GM15510 (cell line): Measurements from ENCODE around the gene TPCN1.

Source experiments
- POLR2A ChIP-seq: IDR thresholded peaks from 3 replicates; pipeline ENCODE4 v1.6.1; 2011; ENCODE audit warnings: borderline replicate concordance; ENCODE audit not compliant: insufficient read length; ENCODE audit errors: extremely low read depth

The TPCN1 gene

GRCh38 chr12:113271853-113272561 lies 50.7 kb downstream of the TPCN1 start:
- no peak for TF ChIP-seq POLR2A

GRCh38 chr12:113273053-113273725 lies 51.9 kb downstream of the TPCN1 start:
- TF ChIP-seq POLR2A: no peak

- TF ChIP-seq POLR2A: no peak
Observed at GRCh38 chr12:113274848-113275247, 53.6 kb downstream of the TPCN1 start.

GRCh38 chr12:113276306-113276705 lies 55.0 kb downstream of the TPCN1 start:
- no peak for TF ChIP-seq POLR2A

GRCh38 chr12:113276946-113277500 lies 55.8 kb downstream of the TPCN1 start:
- TF ChIP-seq POLR2A: no peak

GRCh38 chr12:113277511-113277910 lies 56.2 kb downstream of the TPCN1 start:
- TF ChIP-seq POLR2A: no peak

- TF ChIP-seq POLR2A: no peak
Observed at GRCh38 chr12:113278141-113278540, 56.9 kb downstream of the TPCN1 start.

- no peak for TF ChIP-seq POLR2A
Observed at GRCh38 chr12:113278633-113279032, 57.4 kb downstream of the TPCN1 start.

GRCh38 chr12:113284751-113285150 lies 63.5 kb downstream of the TPCN1 start:
- no peak for TF ChIP-seq POLR2A

GRCh38 chr12:113285679-113286610 lies 64.7 kb downstream of the TPCN1 start:
- no peak for TF ChIP-seq POLR2A

- TF ChIP-seq POLR2A: no peak
Observed at GRCh38 chr12:113286712-113287111, 65.4 kb downstream of the TPCN1 start.

- TF ChIP-seq POLR2A: no peak
Observed at GRCh38 chr12:113287146-113287898, 66.1 kb downstream of the TPCN1 start.

- TF ChIP-seq POLR2A: no peak
Observed at GRCh38 chr12:113287899-113288282, 66.6 kb downstream of the TPCN1 start.

- TF ChIP-seq POLR2A: no peak
Observed at GRCh38 chr12:113289361-113289760, 68.1 kb downstream of the TPCN1 start.

- no peak for TF ChIP-seq POLR2A
Observed at GRCh38 chr12:113290506-113290905, 69.2 kb downstream of the TPCN1 start.

- TF ChIP-seq POLR2A: no peak
Observed at GRCh38 chr12:113291586-113291985, 70.3 kb downstream of the TPCN1 start.
